Panc1 (cell line): ENCODE data around the gene STUB1. TPM values are rescaled to one million over a fixed set of nuclear protein-coding genes. Genes with fewer than 3 reads are reported as not detected.

ENCODE experiments used
- ATAC-seq: fragments of 200-7000 bp; cut with Tn5 transposase; 2 replicates; pipeline ENCODE4 v1.9.1; 2020; ENCODE audit warnings: mild to moderate bottlenecking, moderate library complexity
- BruUV-seq: library from RNA; stranded (reverse); fragments of 400-500 nt; replicated peaks from 2 replicates; lab custom pipeline; 2021; lab: Mats Ljungman, UMichigan
- CTCF ChIA-PET: fragments of 300-600 bp; sonication (Branson Sonifier 250); formaldehyde crosslinking; loops from one replicate; lab custom pipeline; 2022; ENCODE audit warnings: antibody characterized with exemption; lab: Charles Lee
- POLR2A ChIA-PET: fragments of 300-600 bp; sonication (Branson Sonifier 250); formaldehyde crosslinking; loops from one replicate; lab custom pipeline; 2022; ENCODE audit warnings: antibody characterized with exemption; lab: Charles Lee
- DNase-seq: peaks from one replicate; pipeline ENCODE4 v3.0.0-alpha.2; 2010; ENCODE audit warnings: low read depth, low spot score
- H3K27ac ChIP-seq: 2 replicates; pipeline ENCODE4 v1.5.1; 2011; ENCODE audit warnings: mild to moderate bottlenecking, low read length, inconsistent platforms
- H3K27me3 ChIP-seq: fragments of 200-500 bp; sonication (Bioruptor generic); 2 replicates; pipeline ENCODE4 v1.6.0; 2014; ENCODE audit warnings: low read length, inconsistent platforms; ENCODE audit not compliant: control insufficient read depth, insufficient read depth
- H3K36me3 ChIP-seq: fragments of 200-500 bp; sonication (Bioruptor generic); 2 replicates; pipeline ENCODE4 v1.5.1; 2014; ENCODE audit warnings: inconsistent platforms, mild to moderate bottlenecking, low read length, moderate library complexity; ENCODE audit not compliant: control insufficient read depth, insufficient read depth
- H3K4me1 ChIP-seq: 2 replicates; pipeline ENCODE4 v1.5.1; 2011; ENCODE audit warnings: inconsistent platforms, mild to moderate bottlenecking, low read length, moderate library complexity; ENCODE audit not compliant: control insufficient read depth, insufficient read depth
- H3K4me3 ChIP-seq, 2 experiments: 2 replicates each; pipeline ENCODE4 v1.5.1; 2011 to 2012; ENCODE audit warnings: low read depth in 2 of 2, low read length in 2 of 2, mild to moderate bottlenecking in 2 of 2, inconsistent platforms in 1 of 2, moderate library complexity in 1 of 2
- H3K9me3 ChIP-seq: fragments of 200-500 bp; sonication (Bioruptor generic); 2 replicates; pipeline ENCODE4 v1.5.1; 2014; ENCODE audit warnings: low read depth, mild to moderate bottlenecking, inconsistent platforms, low read length, moderate library complexity; ENCODE audit not compliant: control insufficient read depth, insufficient read depth
- CTCF ChIP-seq: fragments of 450-650 bp; IDR thresholded peaks from 2 replicates; pipeline ENCODE4 v1.5.1; 2017; ENCODE audit warnings: mild to moderate bottlenecking
- POLR2AphosphoS5 ChIP-seq: IDR thresholded peaks from 2 replicates; pipeline ENCODE4 v1.6.1; 2012; ENCODE audit warnings: mild to moderate bottlenecking, low read depth, low read length, moderate library complexity
- REST ChIP-seq, 2 experiments: IDR thresholded peaks; 2 replicates each; pipeline ENCODE4 v1.6.1; 2011 to 2012; ENCODE audit warnings: low read depth in 2 of 2, control low read depth in 1 of 2, low read length in 1 of 2, mild to moderate bottlenecking in 1 of 2, moderate library complexity in 1 of 2; ENCODE audit not compliant: insufficient read depth in 1 of 2
- SIN3A ChIP-seq: IDR thresholded peaks from 2 replicates; pipeline ENCODE4 v1.6.1; 2012; ENCODE audit warnings: low read depth, mild to moderate bottlenecking, low read length, moderate library complexity, borderline replicate concordance; ENCODE audit not compliant: insufficient read depth
- TCF7L2 ChIP-seq: IDR thresholded peaks from 2 replicates; pipeline ENCODE4 v1.6.1; 2011; ENCODE audit warnings: mild to moderate bottlenecking, low read depth, low read length, inconsistent platforms
- in situ Hi-C: cut with HindIII; loops from 2 replicates; pipeline ENCODE4 v1.10.0; 2016; ENCODE audit warnings: low sequenced_read_pairs, low pct_unique_long_range_greater_than_20kb
- intact Hi-C: fragments of 100-400 bp; cut with micrococcal nuclease; formaldehyde crosslinking; loops from one replicate; pipeline ENCODE4 v1.10.0; 2022; ENCODE audit not compliant: unreplicated experiment
- total RNA-seq: library from RNA; stranded (reverse); gene quantifications from one replicate; pipeline ENCODE4 v1.2.1, GENCODE V29; 2021; ENCODE audit not compliant: unreplicated experiment

Gene STUB1
- total RNA-seq, 1 experiment from 2014 or later: 217 TPM

DNA sequence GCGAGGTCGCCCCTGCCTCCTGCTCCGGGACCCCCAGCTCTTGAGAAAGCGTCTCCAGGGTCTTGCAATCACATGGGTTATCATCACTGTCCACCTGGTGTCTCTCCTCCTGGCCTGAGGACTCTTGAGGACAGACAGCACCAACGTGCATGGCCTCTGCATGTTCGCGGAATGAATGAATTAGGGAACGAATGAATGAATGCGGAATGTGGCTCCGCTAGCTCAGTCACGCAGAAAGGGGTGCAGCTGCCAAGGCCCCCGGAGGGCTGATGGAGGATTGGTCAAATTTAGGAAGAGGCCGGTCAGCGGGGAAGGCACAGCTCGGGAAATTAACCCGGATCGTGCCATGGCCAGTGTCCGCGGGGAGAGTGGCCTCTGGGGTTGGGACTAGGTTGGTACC lies 22.1 kb downstream of the STUB1 start:
- POLR2A ChIA-PET: no interaction called here
- in situ Hi-C loops: no loop called here

GRCh38 chr16:703406-703805 lies 23.2 kb downstream of the STUB1 start:
- no TSS peak for BruUV-seq
- ATAC-seq (no peak), DNase-seq (no peak)
- H3K27me3 ChIP-seq: no peaks in the 10 kb centered on the region
- no peak overlapping the region for H3K4me3 ChIP-seq
- ChIA-PET CTCF (no interaction called here), POLR2A (no interaction called here)
- no peaks in the 10 kb centered on the region for H3K9me3 ChIP-seq
- H3K36me3 ChIP-seq: peaks cover 5% of the 10 kb centered on the region; the same call in 1 of the 2 replicates
- no peak overlapping the region for H3K27ac ChIP-seq
- H3K4me1 ChIP-seq: peaks cover 6% of the 10 kb centered on the region
- in situ Hi-C loops (no loop called here), intact Hi-C loops (no loop called here)
- no peak for TF ChIP-seq CTCF
- no peak for TF ChIP-seq POLR2AphosphoS5
- no peak for TF ChIP-seq TCF7L2

More for the DNA sequence above, 22.1 kb downstream of the STUB1 start:
- CTCF ChIA-PET: no interaction called here
- intact Hi-C loops: no loop called here
- ATAC-seq: no peak
- no peaks in the 10 kb centered on the region for H3K9me3 ChIP-seq
- H3K27ac ChIP-seq: no peak overlapping the region
- no peak overlapping the region for H3K4me3 ChIP-seq
- TF ChIP-seq CTCF (no peak), TCF7L2 (no peak), REST (IDR thresholded peaks at IDR 0.05; ENCODE audit: insufficient read depth in 1 of 2, low read depth in 2 of 2, low read length in 1 of 2) (no peak), POLR2AphosphoS5 (no peak), SIN3A (no peak)
- peaks cover 6% of the 10 kb centered on the region for H3K4me1 ChIP-seq
- H3K27me3 ChIP-seq: no peaks in the 10 kb centered on the region
- no peak for DNase-seq
- no TSS peak for BruUV-seq
- peaks cover 5% of the 10 kb centered on the region; the same call in 1 of the 2 replicates for H3K36me3 ChIP-seq
